Bladder microvascular endothelial cell (primary cell): ENCODE measurements around the gene DCT. TPM values are rescaled to one million over a fixed set of nuclear protein-coding genes. Genes with fewer than 3 reads are reported as not detected.

Experiments
- total RNA-seq: library from RNA; depleted of rRNA; stranded (reverse); fragments of >200 nt; gene quantifications from 2 replicates; pipeline ENCODE4 v1.2.3, GENCODE V29; 2014

Gene DCT
- not detected in 2 replicates for total RNA-seq

GRCh38 chr13:94479616-94480015 is at the start of gene DCT:
Gene DCT (minus strand): TSS chr13:94479682. CDS start chr13:94479255, 427 bp downstream.

Other genes with a start within 250 kb of the DCT start
- gene TGDS, start 116.5 kb upstream of the DCT start, total RNA-seq, result 7.6 and 13.3 TPM in 2 replicates
- gene GPR180, start 122.2 kb upstream of the DCT start, total RNA-seq, result 7.6 and 17.2 TPM in 2 replicates
- gene SOX21, start 232.9 kb upstream of the DCT start, total RNA-seq, result not detected in 2 replicates